NCI-H2029 (cell line): ENCODE data around the gene CIDEC.

Experiments used
- DNase-seq: peaks from one replicate; lab custom pipeline; 2025; lab: John Stamatoyannopoulos, UW

CIDEC gene, protein sequence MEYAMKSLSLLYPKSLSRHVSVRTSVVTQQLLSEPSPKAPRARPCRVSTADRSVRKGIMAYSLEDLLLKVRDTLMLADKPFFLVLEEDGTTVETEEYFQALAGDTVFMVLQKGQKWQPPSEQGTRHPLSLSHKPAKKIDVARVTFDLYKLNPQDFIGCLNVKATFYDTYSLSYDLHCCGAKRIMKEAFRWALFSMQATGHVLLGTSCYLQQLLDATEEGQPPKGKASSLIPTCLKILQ

DNA sequence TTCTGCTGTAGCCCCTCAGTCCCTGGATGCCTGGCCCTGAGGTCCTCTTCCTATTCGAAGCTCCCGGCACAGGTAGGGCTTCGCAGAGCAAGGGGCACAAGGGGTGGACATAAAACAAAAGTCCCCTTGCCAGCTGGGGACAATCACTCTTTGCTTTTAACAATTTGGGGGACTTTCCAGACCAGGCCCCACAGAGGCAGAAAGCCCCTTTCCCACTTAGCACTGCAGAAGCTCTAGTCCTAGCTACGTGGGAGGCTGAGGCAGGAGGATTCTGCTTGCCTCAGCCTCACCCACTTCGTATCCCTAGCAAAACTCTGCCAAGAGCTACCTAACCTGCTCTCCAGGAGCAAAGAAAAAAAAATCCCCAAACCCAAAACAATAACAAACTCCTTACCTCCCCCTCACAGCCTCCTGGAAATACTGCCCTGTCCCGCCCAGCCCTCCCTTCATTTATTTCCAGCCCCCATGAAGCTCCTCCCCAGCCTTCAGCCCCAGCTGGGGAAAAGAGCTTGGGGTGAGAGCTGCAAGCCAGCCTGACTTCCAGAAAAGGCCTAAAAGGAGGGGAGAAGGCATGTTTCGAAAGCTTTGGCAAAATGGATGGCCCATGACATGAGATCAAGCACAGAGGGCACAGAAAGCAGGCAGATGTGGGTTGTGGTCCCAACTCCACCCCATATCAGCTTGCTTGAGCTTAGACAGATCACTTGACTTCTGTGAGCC is at the start of gene CIDEC:
Gene CIDEC (minus strand): TSS at position 424 of the 720 bp plus-strand sequence. CDS start 1,767 bp downstream, outside the sequence.
- no peak for DNase-seq

DNA sequence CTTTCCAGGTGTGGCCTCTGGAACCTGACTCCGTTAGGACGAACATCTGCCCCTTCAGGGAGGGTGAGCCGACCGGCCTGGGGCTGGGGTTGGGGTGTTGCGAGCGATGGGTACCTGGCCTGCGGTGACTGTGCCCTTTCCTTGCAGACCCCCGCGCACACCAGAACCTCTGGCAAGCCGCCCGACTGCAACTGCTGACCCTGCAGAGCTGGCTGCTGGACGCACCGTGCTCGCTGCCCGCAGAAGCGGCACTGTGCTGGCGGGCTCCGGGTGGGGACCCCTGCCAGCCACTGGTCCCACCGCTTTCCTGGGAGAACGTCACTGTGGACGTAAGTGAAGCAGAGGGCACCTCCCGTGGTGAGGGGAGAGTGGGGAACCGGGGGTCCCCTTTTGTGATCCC is 48.1 kb upstream of the CIDEC start:
- no peak for DNase-seq

DNA sequence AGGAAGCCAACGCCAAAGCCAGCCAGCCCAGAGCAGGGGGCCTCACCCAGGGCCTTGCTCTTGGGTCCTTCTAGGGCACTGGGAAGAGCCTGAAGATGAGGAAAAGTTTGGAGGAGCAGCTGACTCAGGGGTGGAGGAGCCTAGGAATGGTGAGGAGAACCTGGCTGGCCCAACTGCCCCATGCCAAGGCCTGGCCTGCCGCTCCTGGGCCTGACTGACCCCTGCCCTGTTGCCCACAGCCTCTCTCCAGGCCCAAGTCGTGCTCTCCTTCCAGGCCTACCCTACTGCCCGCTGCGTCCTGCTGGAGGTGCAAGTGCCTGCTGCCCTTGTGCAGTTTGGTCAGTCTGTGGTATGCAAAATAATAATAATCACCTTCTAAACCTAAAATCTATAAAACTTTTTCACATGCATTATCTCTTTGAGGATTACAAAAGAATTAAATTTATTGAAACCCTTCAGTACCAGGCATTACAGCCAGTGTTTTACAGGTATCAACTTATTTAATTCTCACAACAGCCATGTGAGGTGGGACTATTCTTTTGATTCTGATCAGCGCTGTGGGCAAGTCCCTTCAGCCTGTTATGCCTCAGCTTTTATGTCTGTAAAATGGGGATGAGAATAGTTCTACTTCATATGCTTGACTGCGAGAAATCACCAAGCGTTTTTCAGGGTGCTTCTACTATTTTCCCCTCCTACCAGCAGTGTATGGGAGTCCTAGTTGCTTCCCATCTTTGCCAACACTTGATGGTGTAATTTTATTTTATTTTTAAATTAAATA is 38.4 kb upstream of the CIDEC start:
- no peak for DNase-seq

DNA sequence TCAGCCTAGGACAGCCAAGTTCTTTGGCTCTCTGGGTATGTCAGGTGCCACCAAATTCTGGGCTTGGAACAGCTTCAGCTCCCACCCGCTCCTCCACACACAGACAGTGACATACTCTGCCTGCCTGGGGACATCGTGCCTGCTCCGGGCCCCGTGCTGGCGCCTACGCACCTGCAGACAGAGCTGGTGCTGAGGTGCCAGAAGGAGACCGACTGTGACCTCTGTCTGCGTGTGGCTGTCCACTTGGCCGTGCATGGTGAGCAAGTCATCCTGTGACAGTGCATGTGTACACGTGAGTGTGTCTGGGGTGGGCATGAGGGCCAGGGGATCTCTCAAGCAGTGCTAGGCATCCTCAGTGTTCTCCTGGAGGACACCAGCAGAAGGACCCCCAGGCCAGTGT is 37.8 kb upstream of the CIDEC start:
- DNase-seq = no peak

DNA sequence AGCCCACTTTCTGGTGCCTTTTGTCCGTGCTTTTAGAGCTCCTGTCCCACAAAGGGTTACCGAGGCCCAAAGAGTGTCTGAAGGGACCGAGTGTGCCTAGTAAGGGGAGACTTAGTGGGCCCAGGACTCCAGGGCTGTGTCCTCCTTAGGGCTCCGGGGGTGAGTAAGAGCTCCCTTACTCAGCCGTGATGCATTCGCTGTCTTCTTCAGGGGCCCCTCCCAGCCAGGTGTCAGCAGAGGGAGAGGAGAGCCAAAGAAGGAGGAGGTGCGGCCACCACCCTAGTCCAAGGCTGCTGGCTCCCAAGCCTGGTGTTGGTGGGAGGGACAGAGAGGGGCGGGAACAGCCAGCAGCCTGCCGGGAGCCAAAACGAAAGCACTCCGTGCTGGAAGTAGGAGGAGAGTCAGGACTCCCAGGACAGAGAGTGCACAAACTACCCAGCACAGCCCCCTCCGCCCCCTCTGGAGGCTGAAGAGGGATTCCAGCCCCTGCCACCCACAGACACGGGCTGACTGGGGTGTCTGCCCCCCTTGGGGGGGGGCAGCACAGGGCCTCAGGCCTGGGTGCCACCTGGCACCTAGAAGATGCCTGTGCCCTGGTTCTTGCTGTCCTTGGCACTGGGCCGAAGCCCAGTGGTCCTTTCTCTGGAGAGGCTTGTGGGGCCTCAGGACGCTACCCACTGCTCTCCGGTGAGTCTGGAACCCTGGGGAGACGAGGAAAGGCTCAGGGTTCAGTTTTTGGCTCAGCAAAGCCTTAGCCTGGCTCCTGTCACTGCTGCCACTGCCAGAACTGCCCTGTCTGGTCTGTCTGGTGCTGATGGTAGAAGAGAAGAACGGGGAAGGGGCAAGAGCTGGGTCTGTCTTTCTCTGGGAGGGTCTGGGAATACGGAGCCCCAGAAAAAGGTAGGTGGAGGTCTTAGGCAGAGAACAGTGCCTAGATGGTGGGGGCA is 37.0 kb upstream of the CIDEC start, which contains the start of gene IL17RC:
Gene IL17RC (plus strand): TSS at position 365 of the 947 bp plus-strand sequence. CDS start 218 bp downstream, at position 583.
- peak; percentile 95 for DNase-seq

DNA sequence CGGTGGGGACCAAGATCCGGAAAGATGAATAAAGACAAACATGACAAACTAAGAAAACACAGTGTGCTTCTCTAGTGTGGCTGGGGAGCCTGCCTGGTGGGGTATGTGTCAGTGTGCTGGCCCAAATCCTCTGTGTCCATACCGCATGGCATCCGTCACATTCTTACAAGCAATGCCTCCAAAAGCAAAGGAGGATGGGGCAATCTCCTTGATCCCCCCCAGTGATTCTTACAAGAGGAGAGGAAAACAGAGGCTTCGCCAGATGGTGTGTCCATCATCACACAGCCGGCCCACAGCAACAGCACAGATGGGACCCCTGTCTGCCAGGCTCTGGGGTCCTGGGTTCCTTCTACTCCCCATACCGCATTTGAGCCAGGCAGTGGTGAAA is 36.3 kb upstream of the CIDEC start:
- DNase-seq = no peak

DNA sequence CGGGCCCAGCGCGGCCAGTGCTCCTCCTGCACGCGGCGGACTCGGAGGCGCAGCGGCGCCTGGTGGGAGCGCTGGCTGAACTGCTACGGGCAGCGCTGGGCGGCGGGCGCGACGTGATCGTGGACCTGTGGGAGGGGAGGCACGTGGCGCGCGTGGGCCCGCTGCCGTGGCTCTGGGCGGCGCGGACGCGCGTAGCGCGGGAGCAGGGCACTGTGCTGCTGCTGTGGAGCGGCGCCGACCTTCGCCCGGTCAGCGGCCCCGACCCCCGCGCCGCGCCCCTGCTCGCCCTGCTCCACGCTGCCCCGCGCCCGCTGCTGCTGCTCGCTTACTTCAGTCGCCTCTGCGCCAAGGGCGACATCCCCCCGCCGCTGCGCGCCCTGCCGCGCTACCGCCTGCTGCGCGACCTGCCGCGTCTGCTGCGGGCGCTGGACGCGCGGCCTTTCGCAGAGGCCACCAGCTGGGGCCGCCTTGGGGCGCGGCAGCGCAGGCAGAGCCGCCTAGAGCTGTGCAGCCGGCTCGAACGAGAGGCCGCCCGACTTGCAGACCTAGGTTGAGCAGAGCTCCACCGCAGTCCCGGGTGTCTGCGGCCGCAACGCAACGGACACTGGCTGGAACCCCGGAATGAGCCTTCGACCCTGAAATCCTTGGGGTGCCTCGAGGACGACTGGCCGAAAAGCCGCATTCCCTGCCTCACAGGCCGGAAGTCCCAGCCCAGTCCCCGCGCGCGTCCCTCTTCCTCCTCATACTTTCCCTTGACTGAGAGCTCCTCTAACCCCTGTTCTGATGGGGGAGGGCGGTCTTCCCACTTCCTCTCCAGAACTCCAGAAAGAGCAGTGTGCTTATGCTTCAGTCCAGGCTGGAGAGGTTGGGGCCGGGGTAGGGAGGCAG is 35.4 kb upstream of the CIDEC start:
- DNase-seq = peak; percentile 53

DNA sequence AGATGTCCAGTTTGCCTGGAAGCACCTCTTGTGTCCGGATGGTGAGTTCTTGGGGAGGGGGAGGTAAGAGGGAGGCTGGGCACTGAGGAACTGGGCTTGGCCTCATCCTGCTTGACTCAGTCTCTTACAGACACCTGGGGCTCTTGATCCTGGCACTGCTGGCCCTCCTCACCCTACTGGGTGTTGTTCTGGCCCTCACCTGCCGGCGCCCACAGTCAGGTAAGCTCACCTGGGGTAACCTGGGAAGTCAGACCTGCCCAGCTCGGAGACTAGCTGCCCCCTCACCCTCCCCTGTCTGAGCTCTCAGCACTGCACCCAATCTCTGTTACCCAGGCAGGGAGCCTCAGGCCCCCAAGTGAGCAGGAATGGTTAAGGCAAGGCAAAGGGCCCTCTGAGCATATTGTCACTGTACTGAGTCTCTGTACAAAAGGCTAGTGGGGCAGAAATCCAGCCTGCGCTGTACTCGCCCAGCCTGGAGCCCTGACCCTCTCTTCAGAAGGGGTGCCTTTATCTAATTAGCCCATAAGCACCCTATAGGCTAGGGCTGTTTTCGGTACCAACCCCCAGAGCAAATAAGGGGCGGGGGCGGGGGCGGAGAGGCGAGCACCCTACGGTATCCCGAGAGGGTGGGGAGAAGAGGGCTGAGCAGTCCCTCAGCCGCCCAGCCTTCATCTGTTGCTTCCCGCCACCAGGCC is 34.7 kb upstream of the CIDEC start:
- no peak for DNase-seq

DNA sequence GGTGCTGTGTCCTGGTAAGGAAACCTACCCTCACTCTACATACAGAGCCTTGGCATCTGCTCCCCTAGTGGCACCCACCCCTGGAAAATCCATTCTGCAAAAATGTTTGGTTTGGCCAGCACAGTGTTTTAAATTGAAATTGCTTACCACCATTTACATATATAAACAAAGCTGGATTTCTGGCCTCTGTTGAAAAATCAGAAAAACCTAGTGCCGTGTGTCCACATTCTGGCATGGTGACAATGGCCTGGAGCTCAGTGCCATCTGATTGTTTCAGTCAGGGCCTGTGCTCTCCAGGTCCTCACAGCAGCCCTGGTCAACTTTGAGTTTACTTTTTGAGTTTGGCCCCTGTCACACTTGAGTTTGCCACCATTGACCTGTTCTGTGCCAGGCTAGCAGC is 34.0 kb upstream of the CIDEC start:
- DNase-seq = no peak

DNA sequence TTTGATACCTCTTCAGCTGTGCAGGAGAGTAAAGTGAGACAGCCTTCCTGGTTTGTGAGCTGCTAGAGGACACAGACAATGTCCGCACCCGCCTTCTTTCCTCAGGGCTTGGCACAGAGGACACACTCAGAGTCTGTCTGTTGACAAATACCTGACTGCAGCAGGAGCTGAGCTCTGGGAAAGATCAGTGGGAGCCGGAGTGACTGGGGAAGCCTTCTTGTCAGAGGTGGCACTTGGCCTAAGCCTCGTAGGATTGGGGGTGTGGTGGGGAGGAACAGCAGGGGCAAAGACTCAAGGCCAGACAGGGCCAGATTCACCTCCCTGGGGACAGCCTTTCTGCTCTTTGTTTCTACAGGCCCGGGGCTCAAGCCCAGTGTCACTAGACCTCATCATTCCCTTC is 33.5 kb upstream of the CIDEC start:
- DNase-seq = peak; percentile 60

DNA sequence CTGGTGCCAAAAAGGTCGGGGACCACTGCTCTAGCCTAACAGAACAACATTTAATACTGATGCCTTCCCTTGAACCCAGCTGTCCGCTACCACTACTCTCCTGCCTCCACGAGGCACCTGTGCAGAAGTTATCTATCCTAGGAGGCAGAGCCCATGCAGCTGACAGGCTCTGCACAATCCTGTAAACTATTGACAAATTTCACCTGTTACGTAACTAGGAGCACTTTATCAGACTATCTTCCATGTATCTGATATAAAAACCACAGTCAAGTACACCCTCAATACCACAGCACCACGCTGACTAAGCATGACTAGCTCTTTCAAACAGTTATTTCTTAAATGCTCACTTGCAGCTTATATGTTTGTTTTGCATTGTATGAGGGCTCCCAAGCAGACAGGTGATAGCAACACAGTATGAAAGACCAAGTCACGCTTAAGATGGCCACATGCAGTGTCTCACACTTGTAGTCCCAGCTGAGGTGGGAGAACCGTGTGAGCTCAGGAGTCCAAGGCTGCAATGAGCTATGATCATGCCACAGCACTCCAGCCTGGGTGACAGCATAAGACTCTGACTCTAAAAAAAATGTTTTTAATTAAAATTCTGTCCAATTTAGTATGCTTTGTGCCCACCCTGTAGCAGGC is 32.4 kb upstream of the CIDEC start:
- DNase-seq = no peak

DNA sequence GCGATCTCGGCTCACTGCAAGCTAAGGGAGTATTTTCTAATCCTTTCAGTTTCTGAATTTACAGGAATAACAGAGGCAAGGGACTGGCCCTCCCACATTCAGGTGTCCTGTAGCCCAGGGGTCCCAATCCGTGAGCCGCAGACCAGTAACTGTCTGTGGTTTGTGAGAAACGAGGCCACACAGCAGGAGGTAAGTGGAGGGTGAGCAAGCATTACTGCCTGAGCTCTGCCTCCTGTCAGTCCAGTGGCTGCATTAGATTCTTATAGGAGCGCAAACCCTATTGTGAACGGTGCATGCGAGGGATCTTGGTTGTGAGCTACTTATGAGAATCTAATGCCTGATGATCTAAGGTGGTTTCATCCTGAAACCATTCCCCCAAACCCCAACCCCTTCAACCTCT is 31.8 kb upstream of the CIDEC start:
- DNase-seq = no peak

DNA sequence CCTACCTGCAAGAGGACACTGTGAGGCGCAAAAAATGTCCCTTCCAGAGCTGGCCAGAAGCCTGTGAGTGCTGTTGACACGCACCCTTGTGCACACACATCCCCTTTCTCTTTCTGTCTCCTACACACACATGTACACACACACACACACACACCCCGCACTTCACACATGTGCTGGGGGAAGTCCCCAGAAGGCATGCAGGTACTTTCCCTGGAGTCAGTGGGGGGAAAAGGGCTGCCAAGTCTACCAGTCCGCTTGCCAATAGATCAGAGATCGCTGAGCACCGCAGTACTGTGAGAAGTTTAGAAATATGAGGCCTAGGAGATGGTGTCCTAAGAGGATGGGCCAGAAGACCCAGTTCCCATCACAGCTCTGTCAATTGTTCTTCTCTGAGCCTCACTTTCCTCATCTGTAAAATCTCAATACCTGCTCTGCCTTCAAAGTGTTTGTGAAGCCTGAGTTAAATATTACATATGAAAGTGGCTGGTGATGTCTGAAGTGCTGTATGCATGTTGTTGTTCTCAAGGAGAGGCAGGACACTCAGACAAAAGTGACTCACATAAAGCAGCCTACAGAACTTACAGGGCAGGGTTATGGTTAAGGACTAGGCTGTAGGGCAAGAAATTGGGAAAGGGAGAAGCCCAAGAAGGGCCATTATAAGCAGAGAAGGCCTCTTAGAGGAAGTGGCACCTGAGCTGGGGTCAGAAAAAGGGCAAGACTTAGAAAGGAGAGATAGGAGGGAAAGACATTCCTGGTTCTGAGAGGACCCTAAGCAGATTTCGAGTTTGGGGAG is 29.4 kb upstream of the CIDEC start:
- no peak for DNase-seq

DNA sequence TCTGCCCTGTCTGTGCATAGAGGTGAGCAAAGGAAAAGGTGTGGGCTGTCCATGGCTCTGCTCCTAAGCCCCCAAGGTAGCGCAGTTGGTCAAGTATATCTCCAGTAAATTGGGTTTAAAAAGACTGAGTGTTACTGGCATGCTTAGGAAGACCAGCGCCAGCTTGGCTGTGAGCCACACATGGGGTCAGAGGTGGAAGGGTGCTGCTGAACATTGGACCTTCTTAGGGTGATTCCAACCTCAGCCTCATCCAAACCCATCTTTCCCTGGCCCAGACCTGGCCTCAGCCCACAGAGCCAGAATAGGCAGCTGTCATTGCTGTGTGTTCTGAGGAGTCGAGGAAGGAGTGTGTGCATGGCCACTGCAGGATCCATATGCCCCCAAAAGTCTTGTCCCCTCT is 28.2 kb upstream of the CIDEC start:
- no peak for DNase-seq

DNA sequence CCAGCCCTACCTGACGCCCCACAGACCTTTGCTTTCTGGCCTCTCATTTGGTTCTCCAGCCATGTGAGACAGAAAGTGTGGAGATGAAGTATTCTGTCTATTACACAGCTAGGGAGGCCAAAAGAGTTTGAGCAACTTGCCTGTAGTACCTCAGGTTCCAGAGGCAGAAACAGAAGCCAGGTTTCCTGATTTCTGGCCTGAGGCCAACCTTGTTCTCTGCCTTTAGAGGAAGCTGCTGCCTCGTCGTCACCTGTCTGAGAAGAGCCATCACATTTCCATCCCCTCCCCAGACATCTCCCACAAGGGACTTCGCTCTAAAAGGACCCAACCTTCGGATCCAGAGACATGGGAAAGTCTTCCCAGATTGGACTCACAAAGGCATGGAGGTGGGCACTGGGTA is 26.4 kb upstream of the CIDEC start:
- no peak for DNase-seq

DNA sequence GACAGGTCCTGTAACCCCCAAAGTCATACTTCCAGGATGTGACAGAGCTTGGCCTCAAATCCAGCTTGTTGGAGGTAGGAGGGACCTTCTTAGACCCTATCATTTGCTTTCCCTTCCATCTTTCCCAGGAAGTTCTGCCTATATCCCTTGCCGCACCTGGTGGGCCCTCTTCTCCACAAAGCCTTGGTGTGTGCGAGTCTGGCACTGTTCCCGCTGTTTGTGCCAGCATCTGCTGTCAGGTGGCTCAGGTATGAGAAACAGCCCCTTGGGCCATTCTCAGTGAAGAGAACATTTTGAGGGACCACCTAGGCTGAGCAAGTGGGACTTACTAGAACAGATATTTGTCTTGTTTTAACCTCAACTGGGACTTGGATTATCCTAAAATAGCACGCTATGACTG is 23.9 kb upstream of the CIDEC start:
- DNase-seq = peak; percentile 45

DNA sequence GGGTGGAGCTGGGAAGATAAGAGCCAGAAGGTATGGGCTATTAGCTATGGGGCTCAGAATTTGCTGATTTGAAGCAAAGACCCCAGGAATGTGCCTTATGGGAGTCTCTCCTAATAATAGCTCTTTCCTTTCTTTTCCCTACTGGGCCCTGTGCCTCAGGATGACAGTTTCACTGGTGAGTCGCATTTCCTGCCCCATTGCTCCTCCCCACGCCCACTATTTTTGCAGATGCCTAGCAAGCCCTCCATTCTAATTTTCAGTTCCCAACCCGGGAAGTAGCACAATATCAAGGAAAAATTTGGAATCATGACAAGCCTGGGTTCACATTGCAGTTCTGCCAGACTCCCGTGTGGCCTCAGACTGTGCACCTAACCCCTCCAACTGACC is 23.2 kb upstream of the CIDEC start:
- peak; percentile 25 for DNase-seq

DNA sequence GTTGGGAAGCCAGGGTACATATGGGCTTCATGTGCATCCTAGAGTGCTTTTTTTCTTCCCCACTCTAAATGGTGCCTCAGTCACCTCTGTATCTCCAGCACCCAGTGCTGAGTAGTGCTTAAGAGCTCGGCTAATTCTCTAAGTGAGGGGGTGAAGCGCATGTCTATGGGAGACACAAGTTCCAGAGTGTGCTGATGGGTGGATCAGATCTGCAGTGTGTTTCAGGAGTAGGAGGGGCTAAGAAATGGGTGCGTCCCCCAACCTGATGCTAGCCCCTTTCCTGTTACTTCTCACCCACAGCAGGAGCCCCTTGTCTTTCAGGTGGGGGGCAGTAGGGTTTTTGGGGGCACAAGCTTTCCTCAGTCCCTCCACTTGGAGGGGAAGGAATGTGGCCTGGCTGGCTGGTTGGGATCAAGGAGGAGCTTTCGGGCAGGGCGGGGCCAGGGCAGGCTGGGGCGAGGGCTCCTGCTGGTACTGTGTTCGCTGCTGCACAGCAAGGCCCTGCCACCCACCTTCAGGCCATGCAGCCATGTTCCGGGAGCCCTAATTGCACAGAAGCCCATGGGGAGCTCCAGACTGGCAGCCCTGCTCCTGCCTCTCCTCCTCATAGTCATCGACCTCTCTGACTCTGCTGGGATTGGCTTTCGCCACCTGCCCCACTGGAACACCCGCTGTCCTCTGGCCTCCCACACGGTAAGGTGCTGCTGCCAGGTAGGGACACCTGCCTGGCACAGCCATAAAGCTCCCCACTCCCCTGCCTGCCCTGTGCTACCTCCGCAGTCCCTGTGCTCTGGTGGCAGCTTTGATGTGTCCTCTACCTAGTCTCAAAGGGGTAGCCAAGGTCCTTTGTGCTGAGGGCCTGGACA is 22.6 kb upstream of the CIDEC start, which contains the start of gene IL17RE:
Gene IL17RE (plus strand): TSS at position 477 of the 866 bp plus-strand sequence. CDS start 85 bp downstream, at position 562.
- DNase-seq = no peak
